ENCODE data around the gene KSR2. TPM values are rescaled to one million over a fixed set of nuclear protein-coding genes. Genes with fewer than 3 reads are reported as not detected.
"Not testable (repeated sequence)": the region's sequence is repeated elsewhere in the genome, so short reads cannot be mapped to it uniquely, and the experiment has no call there.

KSR2 gene
- total and polyA plus RNA-seq, 2 donors (not counting 3 experiments of a cell fraction or from before 2014, with no cell fraction given): 2.1 to 5.2 TPM

- Histone ChIP-seq H3K4me1 (ENCODE audit: control insufficient read depth, extremely low read depth, insufficient read depth, low read length) (no peaks in the 10 kb centered on the region), H3K9me1 (replicated peaks; ENCODE audit: control insufficient read depth, extremely low read depth, insufficient read depth, low read length) (no peaks in the 10 kb centered on the region), H4K20me1 (replicated peaks; ENCODE audit: control insufficient read depth, extremely low read depth, insufficient read depth, low read length) (no peaks in the 10 kb centered on the region), H3K36me3 (ENCODE audit: control insufficient read depth in 2 of 2, extremely low read depth in 1 of 2, insufficient read depth in 2 of 2, low read length in 2 of 2) (no peaks in the 10 kb centered on the region), H3K79me2 (ENCODE audit: control insufficient read depth, insufficient read depth, low read length) (no peaks in the 10 kb centered on the region), H3K27ac (ENCODE audit: insufficient read depth, low read depth, low read length) (no peak overlapping the region), H3K4me2 (ENCODE audit: insufficient read depth, low read length) (no peak overlapping the region), H3K9me3 (replicated peaks; ENCODE audit: control insufficient read depth, insufficient read depth, low read length) (no peaks in the 10 kb centered on the region), H3K9ac (replicated peaks; ENCODE audit: extremely low read depth, insufficient read depth, low read length) (no peak overlapping the region), H2AFZ (ENCODE audit: low read depth, low read length) (no peak overlapping the region), H3K27me3 (ENCODE audit: control insufficient read depth in 2 of 2, insufficient read depth in 2 of 2, low read length in 2 of 2) (no peaks in the 10 kb centered on the region), H3K4me3 (replicated peaks in 1 of 3; ENCODE audit: insufficient read depth in 1 of 3, low read depth in 1 of 3, low read length in 3 of 3) (no peak overlapping the region)
- peak; percentile 36 for DNase-seq (ENCODE audit: low read depth, low spot score)
- intact Hi-C loops (cut with micrococcal nuclease): no loop called here
- ChIA-PET CTCF (interaction anchor here (0.9 kb wide), 1 partner anchor 436 kb away, joined by 3 read pairs; no protein-coding TSS in a partner anchor), POLR2A (no interaction called here)
- FAIRE-seq: no peak
- dilution Hi-C loops (cut with MboI; ENCODE audit: extremely low pct_ligation_motif_present, low sequenced_read_pairs): no loop called here
- no peak for TF ChIP-seq JUN (IDR thresholded peaks at IDR 0.05; ENCODE audit: borderline replicate concordance, insufficient read depth, insufficient read length, low read depth)
- BruUV-seq (replicated peaks): no TSS peak
Observed at GRCh38 chr12:117803001-117803400, 165.8 kb downstream of the KSR2 start.

DNA sequence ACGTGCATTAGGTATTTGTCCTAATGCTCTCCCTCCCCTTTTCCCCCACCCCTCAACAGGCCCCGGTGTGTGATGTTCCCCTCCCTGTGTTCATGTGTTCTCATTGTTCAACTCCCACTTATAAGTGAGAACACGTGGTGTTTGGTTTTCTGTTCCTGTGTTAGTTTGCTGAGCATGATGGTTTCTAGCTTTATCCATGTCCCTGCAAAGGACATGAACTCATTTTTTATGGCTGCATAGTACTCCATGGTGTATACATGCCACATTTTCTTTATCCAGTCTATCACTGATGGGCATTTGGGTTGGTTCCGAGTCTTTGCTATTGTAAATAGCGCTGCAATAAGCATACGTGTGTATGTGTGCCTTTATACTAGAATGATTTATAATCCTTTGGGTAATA, 168.1 kb downstream of the KSR2 start:
- H3K4me2 ChIP-seq (ENCODE audit: insufficient read depth, low read length); H2AFZ ChIP-seq (ENCODE audit: low read depth, low read length); dilution Hi-C loops (cut with MboI; ENCODE audit: extremely low pct_ligation_motif_present, low sequenced_read_pairs); CTCF ChIA-PET; H3K27me3 ChIP-seq (ENCODE audit: control insufficient read depth in 2 of 2, insufficient read depth in 2 of 2, low read length in 2 of 2); H3K9me1 ChIP-seq (replicated peaks; ENCODE audit: control insufficient read depth, extremely low read depth, insufficient read depth, low read length); H3K4me1 ChIP-seq (ENCODE audit: control insufficient read depth, extremely low read depth, insufficient read depth, low read length); H3K9me3 ChIP-seq (replicated peaks; ENCODE audit: control insufficient read depth, insufficient read depth, low read length); POLR2A ChIA-PET; H3K36me3 ChIP-seq (ENCODE audit: control insufficient read depth in 2 of 2, extremely low read depth in 1 of 2, insufficient read depth in 2 of 2, low read length in 2 of 2); H3K79me2 ChIP-seq (ENCODE audit: control insufficient read depth, insufficient read depth, low read length); FAIRE-seq; H3K4me3 ChIP-seq (replicated peaks in 1 of 3; ENCODE audit: insufficient read depth in 1 of 3, low read depth in 1 of 3, low read length in 3 of 3); H3K27ac ChIP-seq (ENCODE audit: insufficient read depth, low read depth, low read length); intact Hi-C loops (cut with micrococcal nuclease); H4K20me1 ChIP-seq (replicated peaks; ENCODE audit: control insufficient read depth, extremely low read depth, insufficient read depth, low read length); H3K9ac ChIP-seq (replicated peaks; ENCODE audit: extremely low read depth, insufficient read depth, low read length); BruUV-seq (replicated peaks); DNase-seq (ENCODE audit: low read depth, low spot score): not testable (repeated sequence)

DNA sequence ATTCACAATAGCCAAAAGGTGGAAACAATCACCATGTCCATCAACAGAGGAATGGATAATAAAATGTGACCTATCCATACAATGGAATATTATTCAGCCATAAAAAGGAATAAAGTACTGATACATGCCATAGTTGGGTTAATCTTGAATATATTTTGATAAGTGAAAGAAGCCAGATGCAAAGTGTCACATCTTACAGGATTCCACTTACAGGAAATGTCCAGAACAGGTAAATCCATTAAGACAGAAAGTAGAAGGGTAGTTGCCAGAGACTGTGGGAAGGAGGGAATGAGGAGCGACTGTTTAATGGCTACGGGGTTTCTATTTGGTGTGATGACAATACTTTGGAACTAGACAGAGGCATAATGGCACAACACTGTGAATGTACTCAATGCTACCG, 171.6 kb downstream of the KSR2 start:
- Histone ChIP-seq H3K4me3 (replicated peaks in 1 of 3; ENCODE audit: insufficient read depth in 1 of 3, low read depth in 1 of 3, low read length in 3 of 3) (no peak overlapping the region), H2AFZ (ENCODE audit: low read depth, low read length) (no peak overlapping the region), H3K27ac (ENCODE audit: insufficient read depth, low read depth, low read length) (no peak overlapping the region), H4K20me1 (replicated peaks; ENCODE audit: control insufficient read depth, extremely low read depth, insufficient read depth, low read length) (no peaks in the 10 kb centered on the region), H3K79me2 (ENCODE audit: control insufficient read depth, insufficient read depth, low read length) (no peaks in the 10 kb centered on the region), H3K4me2 (ENCODE audit: insufficient read depth, low read length) (no peak overlapping the region), H3K4me1 (ENCODE audit: control insufficient read depth, extremely low read depth, insufficient read depth, low read length) (no peaks in the 10 kb centered on the region), H3K27me3 (ENCODE audit: control insufficient read depth in 2 of 2, insufficient read depth in 2 of 2, low read length in 2 of 2) (no peaks in the 10 kb centered on the region), H3K9ac (replicated peaks; ENCODE audit: extremely low read depth, insufficient read depth, low read length) (no peak overlapping the region), H3K36me3 (ENCODE audit: control insufficient read depth in 2 of 2, extremely low read depth in 1 of 2, insufficient read depth in 2 of 2, low read length in 2 of 2) (no peaks in the 10 kb centered on the region), H3K9me3 (replicated peaks; ENCODE audit: control insufficient read depth, insufficient read depth, low read length) (no peaks in the 10 kb centered on the region), H3K9me1 (replicated peaks; ENCODE audit: control insufficient read depth, extremely low read depth, insufficient read depth, low read length) (no peaks in the 10 kb centered on the region)
- CTCF ChIA-PET: no interaction called here
- intact Hi-C loops (cut with micrococcal nuclease): no loop called here
- no peak for DNase-seq (ENCODE audit: low read depth, low spot score)
- FAIRE-seq: no peak
- BruUV-seq (replicated peaks): no TSS peak
- dilution Hi-C loops (cut with MboI; ENCODE audit: extremely low pct_ligation_motif_present, low sequenced_read_pairs): no loop called here
- POLR2A ChIA-PET: no interaction called here
- TF ChIP-seq MYC (IDR thresholded peaks at IDR 0.05; ENCODE audit: low read depth, low read length): no peak
- TF ChIP-seq JUN (IDR thresholded peaks at IDR 0.05; ENCODE audit: borderline replicate concordance, insufficient read depth, insufficient read length, low read depth): no peak
- TF ChIP-seq CTCF (IDR thresholded peaks at IDR 0.05; ENCODE audit: extremely low read depth in 1 of 2, insufficient read depth in 1 of 2, low read depth in 1 of 2, low read length in 2 of 2): no peak

All from endothelial cell of umbilical vein (primary cell).